Measurements from ENCODE around the gene ACTG1.

ACTG1 gene

GRCh38 chr17:81512562-81513371, at the start of gene ACTG1:
Gene ACTG1, minus strand, starts transcription at chr17:81512799. Its CDS starts 445 bp downstream, at chr17:81512354.
- peak; percentile 96 for DNase-seq

GRCh38 chr17:81561494-81561885, 48.9 kb upstream of the ACTG1 start:
- DNase-seq = no peak

GRCh38 chr17:81558941-81559806, 46.6 kb upstream of the ACTG1 start:
- peak; percentile 32 for DNase-seq

GRCh38 chr17:81558115-81558468, 45.5 kb upstream of the ACTG1 start:
- no peak for DNase-seq

GRCh38 chr17:81557276-81558114, 44.9 kb upstream of the ACTG1 start:
- DNase-seq = no peak

- no peak for DNase-seq
Observed at GRCh38 chr17:81556863-81557262, 44.3 kb upstream of the ACTG1 start.

GRCh38 chr17:81556175-81556691, 43.6 kb upstream of the ACTG1 start:
- DNase-seq = no peak

- peak; percentile 98 for DNase-seq
Observed at GRCh38 chr17:81553616-81554181, 41.1 kb upstream of the ACTG1 start.

GRCh38 chr17:81553018-81553615, 40.5 kb upstream of the ACTG1 start:
- peak; percentile 77 for DNase-seq

GRCh38 chr17:81552244-81553017, 39.8 kb upstream of the ACTG1 start, which contains the start of gene FAAP100:
Gene FAAP100, minus strand, starts transcription at chr17:81552353. Its CDS starts 23 bp downstream, at chr17:81552330.
- peak; percentile 71 for DNase-seq

GRCh38 chr17:81551458-81552243, 39.1 kb upstream of the ACTG1 start:
- no peak for DNase-seq

- DNase-seq = no peak
Observed at GRCh38 chr17:81550830-81551457, 38.3 kb upstream of the ACTG1 start.

GRCh38 chr17:81550285-81550684, 37.7 kb upstream of the ACTG1 start:
- no peak for DNase-seq

- no peak for DNase-seq
Observed at GRCh38 chr17:81549826-81550225, 37.2 kb upstream of the ACTG1 start.

GRCh38 chr17:81549031-81549557, 36.5 kb upstream of the ACTG1 start:
- no peak for DNase-seq

GRCh38 chr17:81547614-81547982, 35.0 kb upstream of the ACTG1 start:
- no peak for DNase-seq

- DNase-seq = no peak
Observed at GRCh38 chr17:81546906-81547613, 34.5 kb upstream of the ACTG1 start.

GRCh38 chr17:81545160-81545949, 32.8 kb upstream of the ACTG1 start:
- DNase-seq = no peak
